Ishikawa (cell line): ENCODE results near the gene SMARCB1.

Source experiments
- CEBPB ChIP-seq: IDR thresholded peaks from 2 replicates; pipeline ENCODE4 v1.6.1; 2012
- CREB1 ChIP-seq: IDR thresholded peaks from 2 replicates; pipeline ENCODE4 v1.6.1; 2012; ENCODE audit warnings: low read depth
- EGR1 ChIP-seq: IDR thresholded peaks from 2 replicates; pipeline ENCODE4 v1.6.1; 2012
- EP300 ChIP-seq: IDR thresholded peaks from 2 replicates; pipeline ENCODE4 v1.6.1; 2012; ENCODE audit warnings: borderline replicate concordance
- FOXM1 ChIP-seq: IDR thresholded peaks from 2 replicates; pipeline ENCODE4 v1.6.1; 2012; ENCODE audit warnings: low read depth, borderline replicate concordance
- MAX ChIP-seq: IDR thresholded peaks from 2 replicates; pipeline ENCODE4 v1.6.1; 2012
- NFIC ChIP-seq: IDR thresholded peaks from 2 replicates; pipeline ENCODE4 v1.6.1; 2012
- RAD21 ChIP-seq: IDR thresholded peaks from 2 replicates; pipeline ENCODE4 v1.6.1; 2012; ENCODE audit warnings: low read depth
- TAF1 ChIP-seq: IDR thresholded peaks from 2 replicates; pipeline ENCODE4 v1.6.1; 2012; ENCODE audit warnings: low read depth, mild to moderate bottlenecking
- TCF12 ChIP-seq: IDR thresholded peaks from 2 replicates; pipeline ENCODE4 v1.6.1; 2012; ENCODE audit warnings: low read depth
- TEAD4 ChIP-seq: IDR thresholded peaks from 2 replicates; pipeline ENCODE4 v1.6.1; 2012
- YY1 ChIP-seq: IDR thresholded peaks from 2 replicates; pipeline ENCODE4 v1.6.1; 2012; ENCODE audit warnings: low read depth
- ZBTB7A ChIP-seq: IDR thresholded peaks from 2 replicates; pipeline ENCODE4 v1.6.1; 2012; ENCODE audit warnings: low read depth
- TF ChIP-seq, protein P1 (sequence below): IDR thresholded peaks from 2 replicates; pipeline ENCODE4 v1.6.1; 2012
- TF ChIP-seq, protein P2 (sequence below): IDR thresholded peaks from 2 replicates; pipeline ENCODE4 v1.6.1; 2012; ENCODE audit warnings: low read depth, mild to moderate bottlenecking

Gene SMARCB1

GRCh38 chr22:23834793-23835483 is 48.2 kb downstream of the SMARCB1 start:
- TF ChIP-seq, protein P1, sequence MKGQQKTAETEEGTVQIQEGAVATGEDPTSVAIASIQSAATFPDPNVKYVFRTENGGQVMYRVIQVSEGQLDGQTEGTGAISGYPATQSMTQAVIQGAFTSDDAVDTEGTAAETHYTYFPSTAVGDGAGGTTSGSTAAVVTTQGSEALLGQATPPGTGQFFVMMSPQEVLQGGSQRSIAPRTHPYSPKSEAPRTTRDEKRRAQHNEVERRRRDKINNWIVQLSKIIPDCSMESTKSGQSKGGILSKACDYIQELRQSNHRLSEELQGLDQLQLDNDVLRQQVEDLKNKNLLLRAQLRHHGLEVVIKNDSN: no peak
- TF ChIP-seq MAX (no peak), YY1 (no peak), NFIC (no peak), TEAD4 (no peak), CREB1 (no peak), TAF1 (no peak), FOXM1 (no peak), TCF12 (no peak), RAD21 (no peak), ZBTB7A (no peak), CEBPB (no peak), EP300 (no peak), EGR1 (no peak)
- TF ChIP-seq, protein P2, sequence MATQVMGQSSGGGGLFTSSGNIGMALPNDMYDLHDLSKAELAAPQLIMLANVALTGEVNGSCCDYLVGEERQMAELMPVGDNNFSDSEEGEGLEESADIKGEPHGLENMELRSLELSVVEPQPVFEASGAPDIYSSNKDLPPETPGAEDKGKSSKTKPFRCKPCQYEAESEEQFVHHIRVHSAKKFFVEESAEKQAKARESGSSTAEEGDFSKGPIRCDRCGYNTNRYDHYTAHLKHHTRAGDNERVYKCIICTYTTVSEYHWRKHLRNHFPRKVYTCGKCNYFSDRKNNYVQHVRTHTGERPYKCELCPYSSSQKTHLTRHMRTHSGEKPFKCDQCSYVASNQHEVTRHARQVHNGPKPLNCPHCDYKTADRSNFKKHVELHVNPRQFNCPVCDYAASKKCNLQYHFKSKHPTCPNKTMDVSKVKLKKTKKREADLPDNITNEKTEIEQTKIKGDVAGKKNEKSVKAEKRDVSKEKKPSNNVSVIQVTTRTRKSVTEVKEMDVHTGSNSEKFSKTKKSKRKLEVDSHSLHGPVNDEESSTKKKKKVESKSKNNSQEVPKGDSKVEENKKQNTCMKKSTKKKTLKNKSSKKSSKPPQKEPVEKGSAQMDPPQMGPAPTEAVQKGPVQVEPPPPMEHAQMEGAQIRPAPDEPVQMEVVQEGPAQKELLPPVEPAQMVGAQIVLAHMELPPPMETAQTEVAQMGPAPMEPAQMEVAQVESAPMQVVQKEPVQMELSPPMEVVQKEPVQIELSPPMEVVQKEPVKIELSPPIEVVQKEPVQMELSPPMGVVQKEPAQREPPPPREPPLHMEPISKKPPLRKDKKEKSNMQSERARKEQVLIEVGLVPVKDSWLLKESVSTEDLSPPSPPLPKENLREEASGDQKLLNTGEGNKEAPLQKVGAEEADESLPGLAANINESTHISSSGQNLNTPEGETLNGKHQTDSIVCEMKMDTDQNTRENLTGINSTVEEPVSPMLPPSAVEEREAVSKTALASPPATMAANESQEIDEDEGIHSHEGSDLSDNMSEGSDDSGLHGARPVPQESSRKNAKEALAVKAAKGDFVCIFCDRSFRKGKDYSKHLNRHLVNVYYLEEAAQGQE: no peak

GRCh38 chr22:23835484-23836144 is 48.8 kb downstream of the SMARCB1 start:
- TF ChIP-seq, protein P1: no peak
- TF ChIP-seq CEBPB: no peak
- no peak for TF ChIP-seq CREB1
- TF ChIP-seq RAD21: no peak
- TF ChIP-seq EGR1: no peak
- no peak for TF ChIP-seq TEAD4
- no peak for TF ChIP-seq FOXM1
- TF ChIP-seq YY1: no peak
- no peak for TF ChIP-seq MAX
- no peak for TF ChIP-seq NFIC
- no peak for TF ChIP-seq TCF12
- no peak for TF ChIP-seq EP300
- no peak for TF ChIP-seq ZBTB7A
- TF ChIP-seq TAF1: no peak
- TF ChIP-seq, protein P2: no peak

DNA sequence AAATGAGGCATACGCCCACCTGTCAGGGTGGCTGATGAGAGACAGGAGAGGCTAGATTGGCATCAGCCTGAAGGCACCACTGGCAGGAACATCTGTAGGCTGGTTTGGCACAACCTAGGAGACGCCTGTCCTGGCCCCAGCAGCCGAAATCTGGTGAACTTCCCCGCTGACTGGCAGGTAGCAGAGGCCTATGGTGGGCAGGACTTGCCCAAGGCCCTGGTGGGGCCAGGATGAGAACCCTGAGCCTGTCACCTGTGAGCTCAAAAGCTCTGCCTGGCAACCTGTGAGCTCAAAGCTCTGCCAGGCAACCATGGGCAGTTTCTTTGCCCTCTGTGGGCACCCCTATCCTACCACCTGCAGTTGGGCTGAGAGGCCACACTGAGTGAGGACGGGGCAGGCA is 49.5 kb downstream of the SMARCB1 start:
- no peak for TF ChIP-seq FOXM1

DNA sequence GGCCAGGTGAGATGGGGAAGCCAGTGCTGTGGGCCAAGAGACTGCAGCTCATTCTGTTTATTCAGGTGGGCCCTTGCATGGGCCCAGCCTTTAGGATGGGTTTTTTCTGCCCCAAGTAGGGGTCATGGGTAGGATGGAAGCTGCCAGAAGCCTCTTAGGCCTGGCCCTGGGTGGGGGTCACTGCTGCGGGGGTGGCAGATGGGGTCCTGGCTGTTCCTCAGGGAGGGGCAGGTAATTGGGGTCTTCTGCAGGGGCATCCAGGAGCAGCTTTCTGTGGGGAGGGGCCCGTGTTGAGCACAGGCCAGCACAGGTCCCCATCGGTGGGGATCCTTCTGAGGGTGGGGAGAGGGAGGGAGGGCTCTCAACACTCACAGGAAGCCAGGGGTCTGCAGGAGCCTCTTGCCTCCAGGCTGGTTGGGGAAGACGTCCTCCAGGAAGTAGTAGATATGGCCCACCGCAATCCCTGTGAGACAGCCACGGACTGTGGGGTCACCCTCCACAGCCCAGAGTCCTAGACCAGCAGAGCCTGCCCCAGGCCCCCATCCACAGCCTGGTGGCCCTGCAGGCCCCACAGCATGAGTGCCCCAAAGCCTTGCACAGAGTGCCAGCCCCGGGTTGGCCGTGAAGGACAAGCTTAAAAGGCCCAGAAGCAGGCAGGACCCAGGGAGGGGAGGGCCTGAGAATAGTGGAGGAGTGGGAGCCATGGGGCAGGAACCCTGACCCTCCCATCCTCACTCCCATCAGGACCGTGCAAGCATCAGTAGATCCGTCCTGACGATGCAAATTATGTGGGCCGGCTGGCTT is 50.1 kb downstream of the SMARCB1 start:
- TF ChIP-seq EP300 (no peak), MAX (no peak), CEBPB (no peak), TAF1 (no peak), NFIC (no peak), CREB1 (no peak), YY1 (no peak), TEAD4 (no peak), ZBTB7A (no peak), RAD21 (no peak), FOXM1 (no peak), EGR1 (no peak), TCF12 (no peak)
- TF ChIP-seq, protein P2: no peak
- TF ChIP-seq, protein P1: no peak
